OCI-LY3 (cell line): ENCODE results near the gene THPO.
"Not testable (repeated sequence)": the region's sequence is repeated elsewhere in the genome, so short reads cannot be mapped to it uniquely, and the experiment has no call there.

Experiments used
- CTCF ChIP-seq: fragments of 200-600, 300-600 bp; sonication (generic); IDR thresholded peaks from 2 replicates; pipeline ENCODE4 v1.5.1; 2014; ENCODE audit warnings: antibody characterized with exemption, low read length, low read depth
- EZH2phosphoT487 ChIP-seq: fragments of 200-600 bp; shearing (Covaris generic); IDR thresholded peaks from 2 replicates; pipeline ENCODE4 v1.6.1; 2018; ENCODE audit warnings: antibody characterized with exemption, mixed run types, low read depth

- TF ChIP-seq CTCF, EZH2phosphoT487: not testable (repeated sequence)
Observed at GRCh38 chr3:184339451-184340135, 38.4 kb downstream of the THPO start.
